Measurements from ENCODE around the gene FBN1. TPM values are rescaled to one million over a fixed set of nuclear protein-coding genes. Genes with fewer than 3 reads are reported as not detected.

Gene FBN1
- total RNA-seq, 1 donor from 2014 or later: 0.80 TPM

DNA sequence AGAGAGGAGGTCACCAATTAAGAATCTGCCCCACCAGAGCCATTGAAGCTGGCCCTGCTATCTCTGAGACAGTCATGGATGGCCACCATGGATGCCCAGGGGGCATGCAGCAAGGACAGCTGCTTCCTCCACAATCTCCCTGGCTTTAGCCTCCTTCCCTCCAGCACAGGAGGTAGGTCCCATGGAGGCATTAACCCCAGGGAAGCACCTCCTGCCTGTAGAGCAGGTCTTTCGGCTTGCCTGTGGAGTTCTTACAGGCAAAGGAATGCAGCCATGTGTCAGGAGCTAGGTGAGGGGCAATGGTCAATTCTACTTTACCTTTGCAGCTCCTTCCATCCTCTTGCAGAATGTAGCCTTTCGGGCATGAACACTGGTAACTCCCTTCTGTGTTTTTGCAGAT, 220.5 kb downstream of the FBN1 start:
- Mint-ChIP-seq H3K4me3 (ENCODE audit: low read depth) (no peak overlapping the region), H3K36me3 (ENCODE audit: low read depth) (no peaks in the 10 kb centered on the region), H3K27ac (no peak overlapping the region), H3K9me3 (no peaks in the 10 kb centered on the region), H3K4me1 (ENCODE audit: low read depth) (no peaks in the 10 kb centered on the region), H3K27me3 (ENCODE audit: low read depth) (no peaks in the 10 kb centered on the region)
- DNase-seq (ENCODE audit: low spot score): no peak
- intact Hi-C loops (cut with micrococcal nuclease): no loop called here

- no peak for DNase-seq (ENCODE audit: low spot score)
- Mint-ChIP-seq H3K27ac (no peak overlapping the region), H3K4me1 (ENCODE audit: low read depth) (no peaks in the 10 kb centered on the region), H3K27me3 (ENCODE audit: low read depth) (no peaks in the 10 kb centered on the region), H3K9me3 (no peaks in the 10 kb centered on the region), H3K36me3 (ENCODE audit: low read depth) (no peaks in the 10 kb centered on the region), H3K4me3 (ENCODE audit: low read depth) (no peak overlapping the region)
- intact Hi-C loops (cut with micrococcal nuclease): no loop called here
Observed at GRCh38 chr15:48423896-48424475, 221.5 kb downstream of the FBN1 start.

DNA sequence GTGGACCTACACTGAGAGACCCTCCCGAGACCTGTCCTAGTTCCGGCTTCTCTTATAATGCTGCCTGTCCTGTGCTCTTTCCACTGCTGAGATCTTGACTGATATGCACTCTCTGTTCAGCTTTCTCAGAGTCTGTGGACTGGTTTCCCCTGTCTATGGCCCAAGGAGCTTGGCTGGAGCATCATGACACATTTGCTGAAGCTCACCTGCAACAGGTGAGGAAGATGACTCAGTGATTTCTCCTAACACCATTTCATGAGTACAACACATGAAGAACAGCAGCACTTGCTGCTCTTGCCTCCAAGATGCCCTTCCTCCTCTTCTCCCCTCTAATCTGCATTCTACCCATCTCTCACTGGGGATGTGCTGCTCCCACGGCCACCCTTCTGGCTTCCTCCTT, 222.2 kb downstream of the FBN1 start:
- intact Hi-C loops (cut with micrococcal nuclease): no loop called here
- H3K27ac Mint-ChIP-seq: no peak overlapping the region

GRCh38 chr15:48422401-48422800, 223.1 kb downstream of the FBN1 start:
- H3K9me3 Mint-ChIP-seq: no peaks in the 10 kb centered on the region

More for the DNA sequence above, 222.2 kb downstream of the FBN1 start:
- H3K4me3 Mint-ChIP-seq (ENCODE audit: low read depth): no peak overlapping the region
- no peaks in the 10 kb centered on the region for H3K9me3 Mint-ChIP-seq
- no peaks in the 10 kb centered on the region for H3K36me3 Mint-ChIP-seq (ENCODE audit: low read depth)
- H3K27me3 Mint-ChIP-seq (ENCODE audit: low read depth): no peaks in the 10 kb centered on the region
- no peak for DNase-seq (ENCODE audit: low spot score)
- H3K4me1 Mint-ChIP-seq (ENCODE audit: low read depth): no peaks in the 10 kb centered on the region

GRCh38 chr15:48421362-48421761, 224.1 kb downstream of the FBN1 start:
- no peak for DNase-seq (ENCODE audit: low spot score)
- H3K27ac Mint-ChIP-seq: no peak overlapping the region
- no peaks in the 10 kb centered on the region for H3K4me1 Mint-ChIP-seq (ENCODE audit: low read depth)
- intact Hi-C loops (cut with micrococcal nuclease): no loop called here
- no peaks in the 10 kb centered on the region for H3K27me3 Mint-ChIP-seq (ENCODE audit: low read depth)
- no peak overlapping the region for H3K4me3 Mint-ChIP-seq (ENCODE audit: low read depth)
- no peaks in the 10 kb centered on the region for H3K36me3 Mint-ChIP-seq (ENCODE audit: low read depth)
- no peaks in the 10 kb centered on the region for H3K9me3 Mint-ChIP-seq

More at GRCh38 chr15:48422401-48422800, 223.1 kb downstream of the FBN1 start:
- Mint-ChIP-seq H3K27me3 (ENCODE audit: low read depth) (no peaks in the 10 kb centered on the region), H3K4me1 (ENCODE audit: low read depth) (no peaks in the 10 kb centered on the region), H3K4me3 (ENCODE audit: low read depth) (no peak overlapping the region), H3K36me3 (ENCODE audit: low read depth) (no peaks in the 10 kb centered on the region), H3K27ac (no peak overlapping the region)
- intact Hi-C loops (cut with micrococcal nuclease): no loop called here
- DNase-seq (ENCODE audit: low spot score): no peak

GRCh38 chr15:48419896-48420295, 225.6 kb downstream of the FBN1 start:
- no peak overlapping the region for H3K4me3 Mint-ChIP-seq (ENCODE audit: low read depth)
- H3K9me3 Mint-ChIP-seq: no peaks in the 10 kb centered on the region
- H3K4me1 Mint-ChIP-seq (ENCODE audit: low read depth): no peaks in the 10 kb centered on the region
- no peaks in the 10 kb centered on the region for H3K36me3 Mint-ChIP-seq (ENCODE audit: low read depth)
- H3K27ac Mint-ChIP-seq: no peak overlapping the region
- intact Hi-C loops (cut with micrococcal nuclease): no loop called here
- no peak for DNase-seq (ENCODE audit: low spot score)
- no peaks in the 10 kb centered on the region for H3K27me3 Mint-ChIP-seq (ENCODE audit: low read depth)

DNA sequence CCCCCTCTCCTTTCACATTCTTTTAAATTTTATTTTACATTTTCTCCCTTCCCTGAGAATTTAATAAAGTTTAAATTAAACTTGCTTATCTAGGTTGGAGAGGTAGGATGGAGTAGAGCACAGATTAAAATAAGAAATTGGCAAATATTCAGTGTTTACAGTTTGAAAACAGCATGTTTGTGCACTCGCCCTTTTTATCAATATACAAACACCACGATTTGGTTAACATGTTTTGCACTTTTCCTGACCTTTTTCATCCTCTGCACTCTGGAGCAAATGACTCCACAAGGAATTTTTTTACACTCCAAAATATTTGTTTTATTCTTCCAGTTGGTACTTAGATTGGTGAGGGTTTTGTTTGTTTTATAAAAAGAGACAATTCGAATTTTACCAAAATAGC, 227.2 kb downstream of the FBN1 start:
- H3K27me3 Mint-ChIP-seq (ENCODE audit: low read depth): peaks cover 2% of the 10 kb centered on the region
- H3K4me3 Mint-ChIP-seq (ENCODE audit: low read depth): no peak overlapping the region
- H3K9me3 Mint-ChIP-seq: no peaks in the 10 kb centered on the region
- DNase-seq (ENCODE audit: low spot score): no peak
- intact Hi-C loops (cut with micrococcal nuclease): no loop called here
- H3K36me3 Mint-ChIP-seq (ENCODE audit: low read depth): no peaks in the 10 kb centered on the region
- no peaks in the 10 kb centered on the region for H3K4me1 Mint-ChIP-seq (ENCODE audit: low read depth)
- no peak overlapping the region for H3K27ac Mint-ChIP-seq

DNA sequence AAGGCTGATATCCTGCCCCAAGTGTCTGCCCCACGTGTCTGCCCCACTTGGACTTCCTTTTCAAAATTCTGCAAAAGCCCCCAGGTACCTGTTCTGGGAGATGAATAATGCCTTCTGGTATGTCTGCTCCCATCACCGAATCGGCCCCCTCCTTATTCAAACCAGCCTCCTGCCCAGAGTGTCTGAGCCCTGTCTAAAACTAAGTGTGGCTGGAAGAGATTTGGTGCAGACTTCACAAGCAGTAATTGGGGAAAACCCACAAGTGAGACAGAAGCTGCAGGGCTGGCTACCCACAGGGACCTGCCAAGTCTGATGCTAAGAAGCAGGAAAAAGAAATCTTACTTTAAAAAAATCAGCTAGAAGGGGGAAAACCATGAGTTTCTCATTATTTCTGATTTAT, 229.2 kb downstream of the FBN1 start:
- intact Hi-C loops (cut with micrococcal nuclease): no loop called here
- no peaks in the 10 kb centered on the region for H3K36me3 Mint-ChIP-seq (ENCODE audit: low read depth)
- no peak for DNase-seq (ENCODE audit: low spot score)
- peaks cover 2% of the 10 kb centered on the region for H3K27me3 Mint-ChIP-seq (ENCODE audit: low read depth)
- H3K4me3 Mint-ChIP-seq (ENCODE audit: low read depth): no peak overlapping the region
- no peaks in the 10 kb centered on the region for H3K9me3 Mint-ChIP-seq
- H3K4me1 Mint-ChIP-seq (ENCODE audit: low read depth): no peaks in the 10 kb centered on the region
- no peak overlapping the region for H3K27ac Mint-ChIP-seq

GRCh38 chr15:48415036-48415886, 230.2 kb downstream of the FBN1 start:
- peaks cover 2% of the 10 kb centered on the region for H3K27me3 Mint-ChIP-seq (ENCODE audit: low read depth)
- intact Hi-C loops (cut with micrococcal nuclease): no loop called here
- H3K4me3 Mint-ChIP-seq (ENCODE audit: low read depth): no peak overlapping the region
- H3K4me1 Mint-ChIP-seq (ENCODE audit: low read depth): no peaks in the 10 kb centered on the region
- H3K27ac Mint-ChIP-seq: no peak overlapping the region
- no peaks in the 10 kb centered on the region for H3K9me3 Mint-ChIP-seq
- no peaks in the 10 kb centered on the region for H3K36me3 Mint-ChIP-seq (ENCODE audit: low read depth)
- DNase-seq (ENCODE audit: low spot score): no peak

GRCh38 chr15:48414015-48414414, 231.5 kb downstream of the FBN1 start:
- H3K36me3 Mint-ChIP-seq (ENCODE audit: low read depth): no peaks in the 10 kb centered on the region
- intact Hi-C loops (cut with micrococcal nuclease): no loop called here
- H3K27me3 Mint-ChIP-seq (ENCODE audit: low read depth): peaks cover 2% of the 10 kb centered on the region
- no peak overlapping the region for H3K27ac Mint-ChIP-seq
- no peak overlapping the region for H3K4me3 Mint-ChIP-seq (ENCODE audit: low read depth)
- no peak for DNase-seq (ENCODE audit: low spot score)
- no peaks in the 10 kb centered on the region for H3K9me3 Mint-ChIP-seq
- H3K4me1 Mint-ChIP-seq (ENCODE audit: low read depth): no peaks in the 10 kb centered on the region

DNA sequence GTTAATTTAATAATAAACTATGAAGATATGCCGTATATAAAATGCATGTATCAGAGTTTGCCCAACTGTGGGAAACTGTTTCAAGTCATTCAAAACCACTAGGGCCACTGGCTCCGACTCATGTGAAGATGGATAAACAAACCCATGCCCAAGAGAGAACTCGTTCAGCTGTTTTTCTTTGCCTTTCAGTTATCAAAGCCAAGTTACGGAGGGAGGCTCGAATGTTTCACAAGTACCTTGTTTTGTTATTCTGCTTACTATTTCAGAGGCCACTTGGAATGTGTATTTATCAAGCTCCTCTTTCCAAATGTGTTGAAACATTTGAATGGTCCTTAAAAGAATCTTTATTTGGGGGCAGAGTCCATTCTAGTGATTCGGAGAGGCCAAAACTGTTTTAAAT, 232.2 kb downstream of the FBN1 start:
- no peak for DNase-seq (ENCODE audit: low spot score)
- Mint-ChIP-seq H3K9me3 (no peaks in the 10 kb centered on the region), H3K27me3 (ENCODE audit: low read depth) (peaks cover 2% of the 10 kb centered on the region), H3K36me3 (ENCODE audit: low read depth) (no peaks in the 10 kb centered on the region), H3K4me3 (ENCODE audit: low read depth) (no peak overlapping the region), H3K27ac (no peak overlapping the region), H3K4me1 (ENCODE audit: low read depth) (no peaks in the 10 kb centered on the region)
- intact Hi-C loops (cut with micrococcal nuclease): no loop called here

GRCh38 chr15:48411971-48412591, 233.4 kb downstream of the FBN1 start:
- Mint-ChIP-seq H3K4me3 (ENCODE audit: low read depth) (no peak overlapping the region), H3K9me3 (no peaks in the 10 kb centered on the region), H3K36me3 (ENCODE audit: low read depth) (no peaks in the 10 kb centered on the region), H3K27me3 (ENCODE audit: low read depth) (peaks cover 5% of the 10 kb centered on the region), H3K4me1 (ENCODE audit: low read depth) (no peaks in the 10 kb centered on the region), H3K27ac (no peak overlapping the region)
- DNase-seq (ENCODE audit: low spot score): no peak
- intact Hi-C loops (cut with micrococcal nuclease): no loop called here

- H3K36me3 Mint-ChIP-seq (ENCODE audit: low read depth): no peaks in the 10 kb centered on the region
- no peak for DNase-seq (ENCODE audit: low spot score)
- no peaks in the 10 kb centered on the region for H3K9me3 Mint-ChIP-seq
- H3K27me3 Mint-ChIP-seq (ENCODE audit: low read depth): peaks cover 9% of the 10 kb centered on the region
- H3K4me3 Mint-ChIP-seq (ENCODE audit: low read depth): no peak overlapping the region
- intact Hi-C loops (cut with micrococcal nuclease): no loop called here
- H3K4me1 Mint-ChIP-seq (ENCODE audit: low read depth): no peaks in the 10 kb centered on the region
- no peak overlapping the region for H3K27ac Mint-ChIP-seq
Observed at GRCh38 chr15:48409623-48410022, 235.9 kb downstream of the FBN1 start.
